ENCODE data around the gene DUSP7. TPM values are rescaled to one million over a fixed set of nuclear protein-coding genes. Genes with fewer than 3 reads are reported as not detected.

Gene DUSP7
- total RNA-seq, 1 donor from 2014 or later: 37.4 TPM

DNA sequence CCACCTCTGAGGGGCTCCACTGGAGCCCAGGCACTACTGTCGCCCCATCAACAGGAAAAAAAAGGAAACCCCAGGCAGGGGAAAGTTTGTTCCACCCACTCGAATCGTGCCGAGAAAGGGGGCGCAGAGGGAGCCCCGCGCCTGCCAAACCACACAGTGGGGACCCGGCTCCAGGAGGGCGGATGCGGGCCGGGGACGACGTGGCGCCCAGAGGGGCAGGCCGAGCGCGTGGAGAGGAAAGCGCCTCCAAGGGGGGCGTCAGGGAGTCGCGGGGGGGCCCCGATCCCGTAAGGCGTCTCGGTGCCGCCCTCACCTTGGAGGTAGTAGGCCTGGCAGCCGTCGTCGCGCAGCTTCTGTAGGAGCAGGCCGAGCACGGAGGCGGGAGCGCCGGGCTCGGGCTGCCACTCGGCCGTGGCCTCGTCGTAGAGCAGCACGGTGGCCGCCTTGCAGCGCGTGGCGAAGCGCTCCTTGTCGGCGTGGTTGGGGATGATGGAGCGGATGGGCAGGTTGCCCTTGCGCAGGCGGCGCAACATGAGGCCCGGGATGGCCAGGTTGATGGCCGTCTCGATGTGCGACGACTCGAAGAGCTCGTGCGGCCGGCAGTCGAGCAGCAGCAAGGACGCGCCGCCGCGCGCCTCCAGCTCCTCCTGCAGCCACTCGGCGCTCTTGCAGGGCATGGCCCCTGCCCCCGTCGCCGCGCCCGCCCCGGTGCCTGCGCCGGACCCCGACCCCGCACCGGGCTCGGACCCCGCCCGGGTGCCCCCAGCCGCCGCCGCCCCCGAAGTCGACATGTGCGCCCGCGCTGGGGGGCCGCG lies 627 bp downstream of the DUSP7 start:
- peaks cover 28% of the 10 kb centered on the region for H3K36me3 Mint-ChIP-seq (ENCODE audit: low read depth)
- H3K27me3 Mint-ChIP-seq (ENCODE audit: insufficient read depth): peaks cover 2% of the 10 kb centered on the region
- peak; percentile 43 for DNase-seq (ENCODE audit: low spot score)
- peak overlapping the region; percentile 85 for H3K27ac Mint-ChIP-seq
- intact Hi-C loops (cut with micrococcal nuclease): loop anchor here (2.0 to 10.0 kb wide), 8 partner anchors 81 to 1701 kb away; partner anchors contain the start of genes ABHD14A, ABHD14B, C3orf18 and CYB561D2
- H3K4me1 Mint-ChIP-seq (ENCODE audit: low read depth): peaks cover 38% of the 10 kb centered on the region
- peak overlapping the region; percentile 90 for H3K4me3 Mint-ChIP-seq
- H3K9me3 Mint-ChIP-seq: no peaks in the 10 kb centered on the region

DNA sequence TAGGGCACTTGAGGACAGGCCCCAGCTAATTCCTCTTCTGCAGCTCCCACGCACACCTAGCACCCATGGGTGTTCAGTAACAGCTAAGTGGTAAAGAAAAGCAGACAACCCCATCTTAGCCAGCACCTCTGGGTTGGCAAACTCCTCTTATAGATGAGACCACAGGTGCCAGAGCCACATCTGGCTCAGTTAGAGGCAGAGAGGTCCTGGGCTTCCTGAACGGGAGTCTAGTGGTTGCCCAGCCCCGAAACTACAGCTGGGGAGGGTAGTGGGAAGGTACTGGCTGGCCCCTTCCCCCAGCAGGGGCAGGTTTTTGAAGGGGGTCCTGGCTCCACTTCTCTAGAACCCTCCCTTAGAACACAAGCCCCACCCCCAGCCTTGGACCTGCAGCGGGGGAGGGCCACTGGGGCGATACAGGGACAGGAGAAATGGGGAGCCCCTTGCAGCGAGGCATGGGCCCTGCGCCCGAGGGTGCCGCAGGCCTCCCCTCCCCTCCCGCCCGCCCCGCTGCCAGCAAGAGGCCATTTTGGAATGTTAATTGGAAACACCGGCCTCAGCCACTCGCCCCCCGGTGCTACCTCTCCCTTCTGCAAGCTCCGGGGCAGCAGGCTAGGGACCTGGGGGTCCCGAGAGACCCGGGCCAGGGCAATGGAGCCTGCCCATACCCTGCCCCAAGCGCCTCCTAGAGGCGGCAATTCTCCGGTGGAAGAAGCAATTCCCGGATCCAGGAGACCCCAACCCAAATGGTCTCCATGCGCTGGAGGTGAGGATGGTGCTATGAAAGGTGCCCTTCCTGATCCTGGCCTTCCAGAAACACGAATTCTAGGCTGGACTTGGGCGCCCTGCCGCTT lies 1.5 kb downstream of the DUSP7 start:
- intact Hi-C loops (cut with micrococcal nuclease): loop anchor here (5.0 to 10.0 kb wide), 6 partner anchors 383 to 1700 kb away; partner anchors contain the start of genes C3orf18, CYB561D2, GNL3 and HEMK1
- peaks cover 38% of the 10 kb centered on the region for H3K4me1 Mint-ChIP-seq (ENCODE audit: low read depth)
- DNase-seq (ENCODE audit: low spot score): peak; percentile 11
- peak overlapping the region; percentile 90 for H3K4me3 Mint-ChIP-seq
- peaks cover 2% of the 10 kb centered on the region for H3K27me3 Mint-ChIP-seq (ENCODE audit: insufficient read depth)
- H3K9me3 Mint-ChIP-seq: no peaks in the 10 kb centered on the region
- H3K36me3 Mint-ChIP-seq (ENCODE audit: low read depth): peaks cover 33% of the 10 kb centered on the region
- H3K27ac Mint-ChIP-seq: peak overlapping the region; percentile 85

DNA sequence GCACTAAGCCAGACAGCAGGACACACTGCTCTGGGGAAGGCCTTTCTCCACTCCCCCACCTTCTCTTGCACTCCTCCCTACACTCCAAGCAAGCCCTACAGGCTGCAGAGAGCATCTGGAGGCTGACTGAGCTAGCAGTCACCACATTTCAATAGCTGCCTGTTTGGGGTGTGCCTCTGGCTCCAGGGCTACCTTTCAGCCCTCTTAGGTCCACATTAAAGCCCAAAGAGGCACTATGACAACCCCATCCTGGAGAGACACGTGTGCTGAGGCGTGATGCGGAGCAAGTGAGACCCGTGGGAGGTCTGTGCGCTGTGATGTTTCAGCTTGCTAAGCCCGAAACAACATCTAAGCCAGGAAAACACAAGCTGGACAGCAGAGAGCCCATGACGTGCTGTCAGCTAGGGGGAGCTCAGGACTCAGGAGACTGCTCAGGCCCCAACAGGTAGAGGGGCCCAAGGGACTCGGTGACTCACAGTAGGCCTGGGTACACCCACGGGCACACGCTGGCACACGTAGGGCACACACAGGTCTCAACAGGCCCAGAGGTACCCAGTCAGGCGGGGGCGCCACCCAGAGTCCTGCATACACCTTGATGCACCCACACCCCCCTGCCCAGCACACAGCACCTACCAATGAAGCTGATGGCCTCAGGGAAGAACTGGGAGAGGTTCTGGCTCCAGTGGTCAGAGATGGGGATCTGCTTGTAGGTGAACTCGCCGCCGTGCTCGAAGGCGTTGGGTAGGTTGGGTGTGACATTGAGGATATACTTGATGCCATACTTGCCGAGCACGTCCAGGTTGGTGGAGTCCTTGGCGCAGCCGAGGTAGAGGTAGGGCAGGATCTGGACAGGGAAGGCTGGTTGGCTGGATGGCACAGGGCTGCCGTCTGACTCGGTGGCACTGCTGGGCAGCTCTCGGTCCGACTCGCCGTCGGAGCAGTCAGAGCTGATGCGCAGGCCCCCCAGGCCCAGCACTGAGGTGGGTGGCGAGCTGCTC lies 2.8 kb downstream of the DUSP7 start:
- H3K27me3 Mint-ChIP-seq (ENCODE audit: insufficient read depth): no peaks in the 10 kb centered on the region
- peaks cover 38% of the 10 kb centered on the region for H3K4me1 Mint-ChIP-seq (ENCODE audit: low read depth)
- H3K36me3 Mint-ChIP-seq (ENCODE audit: low read depth): peaks cover 40% of the 10 kb centered on the region
- intact Hi-C loops (cut with micrococcal nuclease): loop anchor here (1.0 to 10.0 kb wide), 10 partner anchors 52 to 1699 kb away; partner anchors contain the start of genes C3orf18, CYB561D2, GNL3 and HEMK1
- H3K9me3 Mint-ChIP-seq: no peaks in the 10 kb centered on the region
- DNase-seq (ENCODE audit: low spot score): peak; percentile 19
- peak overlapping the region; percentile 89 for H3K27ac Mint-ChIP-seq
- peak overlapping the region; percentile 90 for H3K4me3 Mint-ChIP-seq

DNA sequence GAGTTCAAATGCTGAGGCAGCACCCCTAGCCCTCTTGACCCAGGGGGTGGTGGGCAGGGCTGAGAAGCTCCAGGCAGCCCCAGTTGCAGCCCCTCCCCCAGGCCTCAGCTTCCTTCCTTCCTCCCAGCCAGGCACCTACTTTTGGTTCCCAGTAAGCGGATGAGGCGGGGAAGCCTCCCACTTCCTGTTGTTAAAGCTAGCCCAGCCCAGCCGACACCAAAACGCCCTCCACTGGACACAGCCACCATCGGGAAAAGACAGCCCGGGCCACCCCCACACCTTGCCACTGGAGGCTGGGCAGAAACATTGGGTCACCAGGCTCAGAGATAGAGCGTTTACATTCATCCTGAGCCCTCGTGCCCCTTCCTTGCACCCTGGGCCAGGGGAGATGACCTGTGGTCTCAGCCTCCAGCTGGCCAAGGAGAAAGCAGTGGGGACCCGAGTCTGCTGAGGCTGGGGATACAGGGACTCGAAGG lies 3.5 kb downstream of the DUSP7 start:
- intact Hi-C loops (cut with micrococcal nuclease): loop anchor here (1.0 to 10.0 kb wide), 10 partner anchors 52 to 1698 kb away; partner anchors contain the start of genes C3orf18, CYB561D2, GNL3 and HEMK1
- no peaks in the 10 kb centered on the region for H3K27me3 Mint-ChIP-seq (ENCODE audit: insufficient read depth)
- peaks cover 40% of the 10 kb centered on the region for H3K36me3 Mint-ChIP-seq (ENCODE audit: low read depth)
- peaks cover 38% of the 10 kb centered on the region for H3K4me1 Mint-ChIP-seq (ENCODE audit: low read depth)
- peak overlapping the region; percentile 89 for H3K27ac Mint-ChIP-seq
- DNase-seq (ENCODE audit: low spot score): peak; percentile 61
- peak overlapping the region; percentile 90 for H3K4me3 Mint-ChIP-seq
- no peaks in the 10 kb centered on the region for H3K9me3 Mint-ChIP-seq

DNA sequence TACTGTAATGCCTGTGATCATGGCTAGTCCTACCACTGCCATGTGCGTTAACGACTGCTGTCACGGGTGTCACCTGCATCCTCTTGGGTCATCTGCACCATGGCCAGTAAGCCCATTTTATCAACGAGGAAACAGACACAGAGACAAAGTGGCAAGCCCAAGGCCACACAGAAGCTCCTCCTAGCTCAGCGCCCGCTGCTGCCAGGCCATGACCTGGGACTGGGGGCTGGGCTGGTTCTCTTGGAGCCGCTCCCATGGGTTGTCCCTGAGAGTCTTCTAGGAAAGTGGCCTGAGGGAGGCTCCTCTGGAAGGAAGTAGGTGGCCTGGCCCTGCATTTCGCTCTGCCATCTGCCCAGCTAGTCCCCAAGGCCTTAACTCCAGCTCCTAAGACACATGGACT lies 4.9 kb downstream of the DUSP7 start:
- peaks cover 40% of the 10 kb centered on the region for H3K36me3 Mint-ChIP-seq (ENCODE audit: low read depth)
- peak overlapping the region; percentile 90 for H3K4me3 Mint-ChIP-seq
- H3K27ac Mint-ChIP-seq: peak overlapping the region; percentile 75
- no peaks in the 10 kb centered on the region for H3K27me3 Mint-ChIP-seq (ENCODE audit: insufficient read depth)
- intact Hi-C loops (cut with micrococcal nuclease): loop anchor here (10.0 kb wide), 5 partner anchors 403 to 1697 kb away; partner anchors contain the start of genes C3orf18, CYB561D2, GNL3 and HEMK1
- H3K9me3 Mint-ChIP-seq: no peaks in the 10 kb centered on the region
- DNase-seq (ENCODE audit: low spot score): no peak
- H3K4me1 Mint-ChIP-seq (ENCODE audit: low read depth): peaks cover 33% of the 10 kb centered on the region

DNA sequence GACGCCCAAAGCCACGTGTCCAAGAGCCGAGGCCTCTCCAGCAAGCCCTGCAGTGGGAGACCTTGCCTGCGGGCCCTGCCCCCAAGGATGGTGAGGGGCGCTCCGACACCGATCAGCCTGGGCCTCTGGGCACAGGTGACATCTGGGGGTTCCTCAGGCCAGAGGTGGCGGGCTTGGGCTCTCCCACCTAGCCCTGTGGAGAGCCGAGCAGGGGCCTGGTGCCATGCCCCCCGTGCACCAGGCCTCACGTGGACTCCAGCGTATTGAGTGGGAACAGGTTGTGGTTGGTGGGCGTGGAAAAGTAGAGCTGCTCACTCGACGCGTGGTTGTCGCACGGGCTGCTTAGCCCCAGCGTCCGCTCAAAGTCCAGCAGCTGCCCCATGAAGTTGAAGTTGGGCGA lies 5.8 kb downstream of the DUSP7 start:
- peaks cover 40% of the 10 kb centered on the region for H3K36me3 Mint-ChIP-seq (ENCODE audit: low read depth)
- no peaks in the 10 kb centered on the region for H3K27me3 Mint-ChIP-seq (ENCODE audit: insufficient read depth)
- peaks cover 33% of the 10 kb centered on the region for H3K4me1 Mint-ChIP-seq (ENCODE audit: low read depth)
- intact Hi-C loops (cut with micrococcal nuclease): loop anchor here (10.0 kb wide), 5 partner anchors 404 to 1696 kb away; partner anchors contain the start of genes C3orf18, CYB561D2, GNL3 and HEMK1
- H3K9me3 Mint-ChIP-seq: no peaks in the 10 kb centered on the region
- H3K27ac Mint-ChIP-seq: no peak overlapping the region
- no peak overlapping the region for H3K4me3 Mint-ChIP-seq
- no peak for DNase-seq (ENCODE audit: low spot score)

DNA sequence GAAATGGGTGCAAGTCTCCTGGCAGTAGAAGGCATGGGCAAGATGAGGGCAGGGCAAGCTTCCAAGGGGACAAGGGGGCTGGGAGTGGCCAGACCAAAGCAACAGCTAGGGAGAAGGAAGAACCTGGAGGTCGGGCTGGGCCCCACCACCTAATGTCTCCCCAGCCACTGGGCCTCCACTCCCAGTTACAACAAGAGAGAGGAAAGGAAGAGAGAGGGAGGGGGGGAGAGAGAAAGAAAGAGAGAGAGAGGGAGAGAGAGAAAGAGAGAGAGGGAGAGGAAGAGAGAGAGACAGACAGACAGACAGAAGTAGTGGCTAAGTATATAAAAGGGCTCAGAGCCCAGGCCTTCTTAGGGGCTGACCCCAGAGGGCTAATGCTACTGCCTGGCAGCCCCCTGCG lies 6.9 kb downstream of the DUSP7 start:
- peaks cover 38% of the 10 kb centered on the region for H3K36me3 Mint-ChIP-seq (ENCODE audit: low read depth)
- peaks cover 30% of the 10 kb centered on the region for H3K4me1 Mint-ChIP-seq (ENCODE audit: low read depth)
- no peak overlapping the region for H3K4me3 Mint-ChIP-seq

DNA sequence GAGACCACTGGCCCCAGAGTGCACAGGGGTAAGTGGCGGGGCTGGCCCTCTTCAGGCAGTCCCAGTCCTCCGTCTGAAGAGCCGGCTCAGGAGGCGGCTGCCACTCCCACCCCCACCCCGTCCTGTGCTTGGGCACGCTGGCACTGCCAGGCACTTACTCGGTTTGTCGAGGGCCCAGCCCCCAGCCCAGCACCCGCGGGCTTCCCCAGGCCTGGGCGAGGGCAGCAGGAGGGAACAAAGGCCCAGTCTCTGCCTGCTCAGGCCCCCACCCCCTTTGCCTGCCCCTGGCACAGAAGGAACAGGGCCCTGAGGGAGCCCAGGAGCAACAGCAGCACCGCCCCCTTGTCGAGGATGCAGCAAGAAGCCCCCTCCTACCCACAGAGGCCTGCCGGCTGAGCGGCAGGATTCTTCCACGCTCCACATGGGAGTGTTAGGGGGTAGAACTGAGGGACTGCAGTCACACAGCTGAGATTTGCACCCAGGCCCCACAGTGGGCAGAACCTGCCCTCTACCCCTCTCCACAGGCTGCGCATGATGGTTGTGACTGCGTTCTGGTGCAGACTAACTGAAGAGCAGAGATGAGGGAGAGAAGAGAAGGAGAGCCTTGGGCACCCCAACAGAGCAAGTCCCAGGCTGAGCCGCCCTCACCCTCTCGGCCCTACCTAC lies 8.9 kb downstream of the DUSP7 start:
- Mint-ChIP-seq H3K4me3 (no peak overlapping the region), H3K27ac (no peak overlapping the region), H3K27me3 (ENCODE audit: insufficient read depth) (peaks cover 1% of the 10 kb centered on the region), H3K36me3 (ENCODE audit: low read depth) (peaks cover 22% of the 10 kb centered on the region), H3K9me3 (no peaks in the 10 kb centered on the region), H3K4me1 (ENCODE audit: low read depth) (peaks cover 9% of the 10 kb centered on the region)
- intact Hi-C loops (cut with micrococcal nuclease): no loop called here
- DNase-seq (ENCODE audit: low spot score): no peak

More for the DNA sequence above, 6.9 kb downstream of the DUSP7 start:
- intact Hi-C loops (cut with micrococcal nuclease): no loop called here
- Mint-ChIP-seq H3K9me3 (no peaks in the 10 kb centered on the region), H3K27ac (no peak overlapping the region), H3K27me3 (ENCODE audit: insufficient read depth) (no peaks in the 10 kb centered on the region)
- DNase-seq (ENCODE audit: low spot score): no peak

DNA sequence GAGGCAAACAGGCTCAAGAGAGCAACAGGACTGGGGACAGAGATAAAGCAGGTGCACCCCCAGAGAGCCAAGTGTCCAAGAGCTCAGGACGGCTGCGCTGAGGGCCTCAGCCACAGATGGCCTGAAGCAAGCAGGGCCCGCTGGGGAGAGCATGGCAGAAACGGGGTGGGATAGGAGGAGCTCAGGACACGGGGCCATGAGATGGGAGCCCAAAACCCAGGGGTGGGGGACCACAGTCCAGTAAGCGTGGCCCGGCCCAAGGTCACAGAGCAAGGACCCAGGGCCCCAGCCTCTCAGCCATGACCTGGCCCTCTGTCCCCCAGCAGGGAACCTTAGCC lies 9.5 kb downstream of the DUSP7 start:
- H3K4me3 Mint-ChIP-seq: no peak overlapping the region
- H3K4me1 Mint-ChIP-seq (ENCODE audit: low read depth): peaks cover 4% of the 10 kb centered on the region
- H3K9me3 Mint-ChIP-seq: no peaks in the 10 kb centered on the region
- no peak overlapping the region for H3K27ac Mint-ChIP-seq
- H3K36me3 Mint-ChIP-seq (ENCODE audit: low read depth): peaks cover 18% of the 10 kb centered on the region
- intact Hi-C loops (cut with micrococcal nuclease): no loop called here
- peaks cover 1% of the 10 kb centered on the region for H3K27me3 Mint-ChIP-seq (ENCODE audit: insufficient read depth)
- DNase-seq (ENCODE audit: low spot score): no peak

DNA sequence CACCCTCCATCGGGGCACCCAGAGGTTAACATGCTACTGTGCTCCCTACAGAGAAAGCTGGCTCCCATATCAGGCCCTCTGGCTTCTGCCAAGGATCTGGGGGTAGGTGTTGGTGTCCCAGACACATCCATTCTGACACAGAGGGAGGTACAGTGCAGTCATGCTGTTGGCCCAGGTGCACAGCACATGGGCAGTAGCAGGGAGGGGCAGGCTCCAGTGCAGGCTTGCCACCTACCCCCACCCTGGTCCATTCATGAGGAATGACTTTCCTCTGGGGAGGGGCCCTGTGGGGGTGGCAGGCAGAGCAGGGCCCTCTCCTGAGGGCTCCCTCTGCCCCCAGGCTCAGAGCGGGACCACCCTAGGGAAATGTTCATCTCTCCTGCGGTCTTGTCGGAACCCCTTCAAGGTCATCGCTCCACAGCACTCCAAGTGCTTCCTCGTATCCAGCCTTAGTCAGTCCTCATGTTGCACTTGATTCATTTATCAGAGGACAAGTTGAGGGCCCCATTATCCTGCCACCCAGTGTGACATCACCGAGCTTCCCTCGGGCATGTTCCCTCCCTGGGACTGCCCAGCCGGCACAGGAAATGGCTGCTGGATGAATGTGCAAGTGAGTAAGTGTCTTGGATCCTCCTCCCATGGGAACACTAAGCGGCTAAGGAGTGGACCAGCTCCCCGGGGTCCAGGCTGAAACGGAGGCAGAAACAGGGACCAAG lies 10.0 kb downstream of the DUSP7 start:
- intact Hi-C loops (cut with micrococcal nuclease): no loop called here
- Mint-ChIP-seq H3K4me1 (ENCODE audit: low read depth) (no peaks in the 10 kb centered on the region), H3K4me3 (no peak overlapping the region), H3K27ac (no peak overlapping the region), H3K27me3 (ENCODE audit: insufficient read depth) (peaks cover 1% of the 10 kb centered on the region), H3K36me3 (ENCODE audit: low read depth) (peaks cover 15% of the 10 kb centered on the region), H3K9me3 (no peaks in the 10 kb centered on the region)
- no peak for DNase-seq (ENCODE audit: low spot score)
